K562 (cell line): ENCODE results near the gene CLIC1. TPM values are rescaled to one million over a fixed set of nuclear protein-coding genes. Genes with fewer than 3 reads are reported as not detected.
A peak's percentile ranks its signal among the peaks of the same experiment; 100 is the strongest.

Experiments
- CBFA2T3 ChIP-seq: fragments of 450-650 bp; IDR thresholded peaks from 2 replicates; pipeline ENCODE4 v1.6.1; 2017
- CBFB ChIP-seq: sonication (generic); formaldehyde crosslinking; IDR thresholded peaks from 2 replicates; pipeline ENCODE4 v1.4.0; 2020; ENCODE audit warnings: mild to moderate bottlenecking, missing genetic modification reagents
- ETS2 ChIP-seq: IDR thresholded peaks from 2 replicates; pipeline ENCODE4 v1.6.1; 2016; ENCODE audit warnings: borderline replicate concordance, missing genetic modification characterization, mild to moderate bottlenecking, moderate library complexity, missing compliant biosample characterization; ENCODE audit not compliant: poor library complexity, severe bottlenecking
- FOS ChIP-seq: IDR thresholded peaks from 3 replicates; pipeline ENCODE4 v1.6.1; 2011; ENCODE audit not compliant: insufficient read length; ENCODE audit errors: extremely low read depth
- HDGF ChIP-seq: fragments of 450-650 bp; IDR thresholded peaks from 2 replicates; pipeline ENCODE4 v1.6.1; 2016
- HMBOX1 ChIP-seq: sonication (generic); IDR thresholded peaks from 2 replicates; pipeline ENCODE4 v1.6.1; 2016
- IRF1 ChIP-seq: sonication (generic); formaldehyde crosslinking; IDR thresholded peaks from 2 replicates; pipeline ENCODE4 v1.8.0; 2022; ENCODE audit warnings: missing genetic modification reagents, mild to moderate bottlenecking, borderline replicate concordance
- KLF6 ChIP-seq: fragments of 250-450 bp; sonication (Bioruptor Pico); IDR thresholded peaks from 2 replicates; pipeline ENCODE4 v1.4.0; 2020; ENCODE audit warnings: mild to moderate bottlenecking, moderate library complexity, borderline replicate concordance
- LCOR ChIP-seq: sonication (generic); formaldehyde crosslinking; IDR thresholded peaks from 2 replicates; pipeline ENCODE4 v1.8.0; 2022; ENCODE audit warnings: mild to moderate bottlenecking, missing genetic modification reagents
- MAZ ChIP-seq, 2 experiments: fragments of 450-650 bp in 1 of 2; sonication (generic) in 1 of 2; formaldehyde crosslinking; IDR thresholded peaks in 1 of 2; conservative IDR thresholded peaks in 1 of 2; 2 replicates each; pipeline versions ENCODE4 v1.4.0 to v1.5.0; 2020; ENCODE audit warnings: mild to moderate bottlenecking in 1 of 2, missing genetic modification reagents in 1 of 2
- MBD1 ChIP-seq: fragments of 250-450 bp; sonication (Bioruptor Pico); IDR thresholded peaks from 2 replicates; pipeline ENCODE4 v1.8.0; 2022; ENCODE audit warnings: inconsistent platforms
- NFRKB ChIP-seq: fragments of 450-650 bp; IDR thresholded peaks from 2 replicates; pipeline ENCODE4 v1.6.1; 2016; ENCODE audit warnings: low read depth
- PHB2 ChIP-seq: fragments of 450-650 bp; IDR thresholded peaks from 2 replicates; pipeline ENCODE4 v1.6.1; 2017; ENCODE audit warnings: low read depth
- PHF20 ChIP-seq: fragments of 450-650 bp; IDR thresholded peaks from 2 replicates; pipeline ENCODE4 v1.6.1; 2018; ENCODE audit not compliant: partially characterized antibody
- SP2 ChIP-seq: IDR thresholded peaks from 2 replicates; pipeline ENCODE4 v1.6.1; 2011; ENCODE audit warnings: mild to moderate bottlenecking, low read depth, low read length, moderate library complexity; ENCODE audit not compliant: poor library complexity, severe bottlenecking; ENCODE audit errors: extremely low read depth
- TAL1 ChIP-seq: fragments of 450-650 bp; IDR thresholded peaks from 2 replicates; pipeline ENCODE4 v1.6.1; 2016; ENCODE audit warnings: mild to moderate bottlenecking
- TRIM28 ChIP-seq: fragments of 450-650 bp; IDR thresholded peaks from 2 replicates; pipeline ENCODE4 v1.6.1; 2017
- TSC22D4 ChIP-seq: fragments of 450-650 bp; IDR thresholded peaks from 2 replicates; pipeline ENCODE4 v1.6.1; 2016; ENCODE audit warnings: missing genetic modification characterization, missing biosample characterization, control low read depth
- VEZF1 ChIP-seq: fragments of 200-800 bp; sonication (Bioruptor generic); IDR thresholded peaks from 2 replicates; pipeline ENCODE4 v1.6.1; 2017; ENCODE audit warnings: missing genetic modification characterization, missing compliant biosample characterization
- ZC3H11A ChIP-seq: IDR thresholded peaks from 2 replicates; pipeline ENCODE4 v1.6.1; 2012; ENCODE audit warnings: low read depth, low read length, improper control_type of control experiment
- ZEB2 ChIP-seq: fragments of 450-650 bp; IDR thresholded peaks from 2 replicates; pipeline ENCODE4 v1.6.1; 2016
- ZNF253 ChIP-seq: fragments of 250-450 bp; sonication (Bioruptor Pico); conservative IDR thresholded peaks from 2 replicates; pipeline ENCODE4 v1.6.1; 2021; ENCODE audit warnings: mild to moderate bottlenecking
- ZNF449 ChIP-seq: fragments of 250-450 bp; sonication (Bioruptor Pico); IDR thresholded peaks from 2 replicates; pipeline ENCODE4 v1.8.0; 2022; ENCODE audit warnings: moderate library complexity, mild to moderate bottlenecking, inconsistent platforms
- ZNF76 ChIP-seq: fragments of 250-450 bp; sonication (Bioruptor Pico); IDR thresholded peaks from 2 replicates; pipeline ENCODE4 v1.4.0; 2020; ENCODE audit warnings: mild to moderate bottlenecking, moderate library complexity, borderline replicate concordance
- polyA plus RNA-seq, 8 experiments: library from polyadenylated mRNA; depleted of rRNA in 4 of 8; stranded (reverse) in 5 of 8; unstranded in 3 of 8; fragments of >200 nt; fragmentation: Nextera tagmentation in 2 of 8; fragmentation: Illumina TruSeq in 1 of 8; extraction: Ambion mirVana in 2 of 8; extraction: Trizol in 1 of 8; gene quantifications; 2 replicates each; pipeline versions ENCODE4 v1.2.1 to v1.2.3, GENCODE V29; 2011 to 2014; ENCODE audit warnings: inconsistent platforms in 1 of 8, missing spikeins in 1 of 8
- total RNA-seq, 7 experiments: library from RNA; depleted of rRNA in 6 of 7; stranded (reverse); fragments of >200 nt in 6 of 7; fragmentation: Illumina TruSeq in 2 of 7; extraction: Trizol in 2 of 7; gene quantifications; 2 replicates each; pipeline versions ENCODE4 v1.2.1 to v1.2.3, GENCODE V29; 2011 to 2021; ENCODE audit warnings: low replicate concordance in 1 of 7

Gene CLIC1
- total and polyA plus RNA-seq, 9 of the 15 experiments (the other 6 are each of a cell fraction or from before 2014, with no cell fraction given), result 1,267 to 2,419 (median 1,808) TPM

- TF ChIP-seq ZNF76 (no peak), PHB2 (0 out of 2 replicates have a peak, but pooled peaks have one; percentile 5), IRF1 (CRISPR knock-in tag) (no peak), HMBOX1 (0 out of 2 replicates have a peak, but pooled peaks have one; percentile 38), HDGF (peak; percentile 62; the same call in 1 of the 2 replicates), ZNF449 (CRISPR knock-in tag) (0 out of 2 replicates have a peak, but pooled peaks have one; percentile 45), MBD1 (CRISPR knock-in tag) (no peak), PHF20 (no peak), CBFB (CRISPR knock-in tag) (no peak), TAL1 (no peak), TSC22D4 (tag) (no peak), MAZ (CRISPR knock-in tag; conservative IDR thresholded peaks at IDR 0.05 in 1 of 2, IDR thresholded peaks at IDR 0.05 in 1 of 2) (no peak; a peak in 1 of 4 replicates), ZC3H11A (no peak), KLF6 (CRISPR knock-in tag) (peak; percentile 12; the same call in 1 of the 2 replicates), CBFA2T3 (no peak), TRIM28 (no peak), NFRKB (no peak), ETS2 (tag) (no peak), LCOR (CRISPR knock-in tag) (no peak), ZNF253 (CRISPR knock-in tag) (no peak), ZEB2 (no peak), SP2 (no peak), FOS (no peak), VEZF1 (CRISPR knock-in tag) (no peak)
These were observed 9.2 kb downstream of the CLIC1 start (continued) for GRCh38 chr6:31727034-31727716.
